MCF 10A (cell line): ENCODE results near the gene ITGAV. TPM values are rescaled to one million over a fixed set of nuclear protein-coding genes. Genes with fewer than 3 reads are reported as not detected.

Experiments
- BruUV-seq: library from RNA; stranded (reverse); fragments of 400-500 nt; replicated peaks from 2 replicates; lab custom pipeline; 2021; lab: Mats Ljungman, UMichigan
- CTCF ChIA-PET: fragments of 300-600 bp; sonication (Branson Sonifier 250); formaldehyde crosslinking; extraction: SDS; loops from one replicate; lab custom pipeline; 2021; ENCODE audit warnings: antibody characterized with exemption, inconsistent platforms; lab: Yijun Ruan, JAX
- POLR2A ChIA-PET: fragments of 300-600, 350-650 bp; sonication (Branson Sonifier 250); formaldehyde crosslinking; extraction: SDS; loops from one replicate; lab custom pipeline; 2020; ENCODE audit warnings: antibody characterized with exemption, inconsistent platforms; lab: Yijun Ruan, JAX
- DNase-seq: peaks from one replicate; pipeline ENCODE4 v3.0.0-alpha.2; 2018; ENCODE audit not compliant: unreplicated experiment
- H3K27ac Mint-ChIP-seq: one replicate; pipeline ENCODE4 v1.8.0; 2022; ENCODE audit warnings: mild to moderate bottlenecking, low read depth, mixed read lengths; ENCODE audit not compliant: unreplicated experiment
- H3K27me3 Mint-ChIP-seq: one replicate; pipeline ENCODE4 v1.8.0; 2022; ENCODE audit warnings: mixed read lengths; ENCODE audit not compliant: insufficient read depth, unreplicated experiment
- H3K36me3 Mint-ChIP-seq: one replicate; pipeline ENCODE4 v1.8.0; 2022; ENCODE audit warnings: mild to moderate bottlenecking, moderate library complexity, mixed read lengths; ENCODE audit not compliant: insufficient read depth, unreplicated experiment
- H3K4me1 Mint-ChIP-seq: one replicate; pipeline ENCODE4 v1.8.0; 2022; ENCODE audit warnings: mixed read lengths; ENCODE audit not compliant: insufficient read depth, unreplicated experiment
- H3K4me3 Mint-ChIP-seq: one replicate; pipeline ENCODE4 v1.8.0; 2022; ENCODE audit warnings: mild to moderate bottlenecking, moderate library complexity, mixed read lengths; ENCODE audit not compliant: unreplicated experiment
- H3K9me3 Mint-ChIP-seq: one replicate; pipeline ENCODE4 v1.8.0; 2022; ENCODE audit warnings: mixed read lengths; ENCODE audit not compliant: unreplicated experiment
- intact Hi-C: fragments of 100-400 bp; cut with micrococcal nuclease; formaldehyde crosslinking; loops from 2 replicates; pipeline ENCODE4 v1.14.1; 2022
- total RNA-seq: library from RNA; stranded (reverse); gene quantifications from 2 replicates; pipeline ENCODE4 v1.2.3, GENCODE V29; 2022
- TF ChIP-seq, protein P1 (sequence below): fragments of 200-600 bp; IDR thresholded peaks from one replicate; pipeline ENCODE4 v1.8.0; 2022; ENCODE audit warnings: antibody characterized with exemption, mild to moderate bottlenecking; ENCODE audit not compliant: unreplicated experiment

Gene ITGAV
- total RNA-seq, 1 experiment from 2014 or later: 56.1 TPM

- intact Hi-C loops: no loop called here
- POLR2A ChIA-PET: no interaction called here
- no peaks in the 10 kb centered on the region for H3K9me3 Mint-ChIP-seq
- H3K36me3 Mint-ChIP-seq: peaks cover 19% of the 10 kb centered on the region
- no peak for DNase-seq
- no TSS peak for BruUV-seq
- no peaks in the 10 kb centered on the region for H3K27me3 Mint-ChIP-seq
- no peak overlapping the region for H3K27ac Mint-ChIP-seq
- H3K4me3 Mint-ChIP-seq: no peak overlapping the region
- TF ChIP-seq, protein P1, sequence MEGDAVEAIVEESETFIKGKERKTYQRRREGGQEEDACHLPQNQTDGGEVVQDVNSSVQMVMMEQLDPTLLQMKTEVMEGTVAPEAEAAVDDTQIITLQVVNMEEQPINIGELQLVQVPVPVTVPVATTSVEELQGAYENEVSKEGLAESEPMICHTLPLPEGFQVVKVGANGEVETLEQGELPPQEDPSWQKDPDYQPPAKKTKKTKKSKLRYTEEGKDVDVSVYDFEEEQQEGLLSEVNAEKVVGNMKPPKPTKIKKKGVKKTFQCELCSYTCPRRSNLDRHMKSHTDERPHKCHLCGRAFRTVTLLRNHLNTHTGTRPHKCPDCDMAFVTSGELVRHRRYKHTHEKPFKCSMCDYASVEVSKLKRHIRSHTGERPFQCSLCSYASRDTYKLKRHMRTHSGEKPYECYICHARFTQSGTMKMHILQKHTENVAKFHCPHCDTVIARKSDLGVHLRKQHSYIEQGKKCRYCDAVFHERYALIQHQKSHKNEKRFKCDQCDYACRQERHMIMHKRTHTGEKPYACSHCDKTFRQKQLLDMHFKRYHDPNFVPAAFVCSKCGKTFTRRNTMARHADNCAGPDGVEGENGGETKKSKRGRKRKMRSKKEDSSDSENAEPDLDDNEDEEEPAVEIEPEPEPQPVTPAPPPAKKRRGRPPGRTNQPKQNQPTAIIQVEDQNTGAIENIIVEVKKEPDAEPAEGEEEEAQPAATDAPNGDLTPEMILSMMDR: no peak
- CTCF ChIA-PET: no interaction called here
- H3K4me1 Mint-ChIP-seq: no peaks in the 10 kb centered on the region
Observed at GRCh38 chr2:186659383-186659782, 69.5 kb downstream of the ITGAV start.

DNA sequence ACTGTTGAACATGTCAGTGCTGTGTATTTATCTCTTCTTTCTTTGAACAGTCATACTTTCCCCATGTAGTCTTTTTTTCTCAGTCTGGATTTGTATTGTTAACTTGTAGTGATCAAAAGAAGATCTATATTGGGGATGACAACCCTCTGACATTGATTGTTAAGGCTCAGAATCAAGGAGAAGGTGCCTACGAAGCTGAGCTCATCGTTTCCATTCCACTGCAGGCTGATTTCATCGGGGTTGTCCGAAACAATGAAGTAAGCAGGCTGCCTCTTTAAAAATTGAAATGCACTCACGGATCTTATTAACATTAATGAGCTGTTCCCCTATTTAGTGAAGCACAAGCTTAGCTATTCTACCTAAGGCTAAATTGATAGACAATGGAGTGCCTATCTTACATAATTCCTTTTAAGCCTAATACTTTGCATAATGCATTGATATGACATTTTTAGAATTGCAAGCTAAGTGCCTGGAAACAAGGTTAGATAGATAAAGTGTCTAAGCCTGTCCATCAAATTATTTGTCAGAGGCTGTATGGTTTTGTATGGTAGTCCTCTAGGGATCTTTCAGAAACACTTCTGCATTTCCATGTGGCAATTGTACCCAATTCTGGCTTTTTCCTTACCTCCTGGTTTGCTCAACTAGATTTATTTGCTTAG, 74.7 kb downstream of the ITGAV start:
- CTCF ChIA-PET: interaction anchor here (1.1 to 1.3 kb wide), 2 partner anchors 20 to 161 kb away, joined by 3 read pairs; no protein-coding TSS in a partner anchor
- intact Hi-C loops: no loop called here
- Mint-ChIP-seq H3K36me3 (peaks cover 32% of the 10 kb centered on the region), H3K27ac (no peak overlapping the region), H3K4me3 (no peak overlapping the region), H3K9me3 (no peaks in the 10 kb centered on the region), H3K27me3 (no peaks in the 10 kb centered on the region), H3K4me1 (no peaks in the 10 kb centered on the region)
- TF ChIP-seq, protein P1: no peak
- BruUV-seq: no TSS peak
- POLR2A ChIA-PET: no interaction called here
- DNase-seq: no peak

- no peak overlapping the region for H3K27ac Mint-ChIP-seq
- peaks cover 11% of the 10 kb centered on the region for H3K9me3 Mint-ChIP-seq
- TF ChIP-seq, protein P1: no peak
- CTCF ChIA-PET: interaction anchor here (0.6 to 1.3 kb wide), 2 partner anchors 8 to 628 kb away, joined by 3 read pairs; no protein-coding TSS in a partner anchor
- H3K4me1 Mint-ChIP-seq: no peaks in the 10 kb centered on the region
- no TSS peak for BruUV-seq
- no peak for DNase-seq
- POLR2A ChIA-PET: interaction anchor here (0.9 kb wide), 1 partner anchor 183 kb away, joined by 4 read pairs; the partner anchor contains the start of gene ZC3H15
- intact Hi-C loops: no loop called here
- no peak overlapping the region for H3K4me3 Mint-ChIP-seq
- H3K27me3 Mint-ChIP-seq: no peaks in the 10 kb centered on the region
- peaks cover 78% of the 10 kb centered on the region for H3K36me3 Mint-ChIP-seq
Observed at GRCh38 chr2:186669146-186669545, 79.3 kb downstream of the ITGAV start.

- Mint-ChIP-seq H3K27me3 (no peaks in the 10 kb centered on the region), H3K27ac (no peak overlapping the region), H3K4me1 (no peaks in the 10 kb centered on the region), H3K9me3 (peaks cover 11% of the 10 kb centered on the region), H3K4me3 (no peak overlapping the region), H3K36me3 (peaks cover 73% of the 10 kb centered on the region)
- DNase-seq: no peak
- POLR2A ChIA-PET: no interaction called here
- intact Hi-C loops: no loop called here
- TF ChIP-seq, protein P1: no peak
- BruUV-seq: no TSS peak
- CTCF ChIA-PET: interaction anchor here (0.6 kb wide), 2 partner anchors 197 to 778 kb away, joined by 3 read pairs; no protein-coding TSS in a partner anchor
Observed at GRCh38 chr2:186670831-186671230, 81.0 kb downstream of the ITGAV start.
